Kidney epithelial cell (primary cell): ENCODE results near the gene ERAL1. TPM values are rescaled to one million over a fixed set of nuclear protein-coding genes. Genes with fewer than 3 reads are reported as not detected.

Source experiments
- DNase-seq: peaks from one replicate; pipeline ENCODE4 v3.0.0-alpha.2; 2010; ENCODE audit warnings: low read depth
- H3K27me3 ChIP-seq: 2 replicates; pipeline ENCODE4 v1.6.0; 2011; ENCODE audit warnings: low read length; ENCODE audit not compliant: control insufficient read depth, insufficient read depth
- H3K36me3 ChIP-seq: 2 replicates; pipeline ENCODE4 v1.5.1; 2011; ENCODE audit warnings: low read length; ENCODE audit not compliant: control insufficient read depth, insufficient read depth
- H3K4me3 ChIP-seq: 2 replicates; pipeline ENCODE4 v1.5.1; 2011; ENCODE audit warnings: low read depth, mild to moderate bottlenecking, control low read depth, low read length
- total RNA-seq: library from RNA; depleted of rRNA; stranded (reverse); fragments of >200 nt; gene quantifications from 2 replicates; pipeline ENCODE4 v1.2.3, GENCODE V29; 2015
- TF ChIP-seq, protein P1 (sequence below): IDR thresholded peaks from 2 replicates; pipeline ENCODE4 v1.5.1; 2011; ENCODE audit warnings: mild to moderate bottlenecking, moderate library complexity, low read length, control low read depth, inconsistent platforms; ENCODE audit not compliant: insufficient read depth, poor library complexity, severe bottlenecking

ERAL1 gene
- 54.9 and 74.1 TPM in 2 replicates for total RNA-seq

DNA sequence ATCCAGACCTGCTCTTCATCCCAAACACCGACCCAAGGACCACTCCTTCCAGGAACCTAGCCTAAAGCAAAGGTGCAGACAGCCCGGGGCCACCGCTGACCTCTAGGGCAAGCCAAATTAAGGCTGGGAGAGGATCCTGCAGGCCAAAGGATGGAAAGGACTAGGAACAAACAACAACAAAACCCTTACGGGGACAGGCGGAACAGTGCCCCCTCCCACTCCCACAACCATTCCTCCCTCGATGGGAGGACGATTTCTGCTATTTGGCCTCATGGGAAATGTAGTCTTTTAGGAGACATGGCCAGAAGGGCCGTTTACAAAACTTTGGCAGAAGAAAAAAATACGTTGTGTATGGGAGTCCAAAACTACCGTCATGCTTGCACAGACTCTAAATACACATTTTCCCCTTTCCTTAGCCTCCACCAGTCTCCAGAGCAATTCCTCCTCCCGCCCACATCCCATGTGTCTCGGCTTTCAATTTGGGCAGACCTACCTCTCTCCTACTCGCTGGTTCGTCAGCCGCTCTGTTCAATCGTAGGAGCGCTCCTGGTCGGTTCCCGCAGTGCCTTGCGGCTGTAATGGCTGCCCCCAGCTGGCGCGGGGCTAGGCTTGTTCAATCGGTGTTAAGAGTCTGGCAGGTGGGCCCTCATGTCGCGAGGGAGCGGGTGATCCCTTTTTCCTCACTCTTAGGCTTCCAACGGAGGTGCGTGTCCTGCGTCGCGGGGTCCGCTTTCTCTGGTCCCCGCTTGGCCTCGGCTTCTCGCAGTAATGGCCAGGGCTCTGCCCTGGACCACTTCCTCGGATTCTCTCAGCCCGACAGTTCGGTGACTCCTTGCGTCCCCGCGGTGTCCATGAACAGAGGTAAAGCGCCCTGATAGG lies at the start of gene ERAL1:
TSS of gene ERAL1 (plus strand) at position 560 of the 879 bp plus-strand sequence. CDS start at position 579, 19 bp downstream.
- peak; percentile 63 for DNase-seq
- H3K27me3 ChIP-seq, result no peaks in the 10 kb centered on the region
- TF ChIP-seq, protein P1, sequence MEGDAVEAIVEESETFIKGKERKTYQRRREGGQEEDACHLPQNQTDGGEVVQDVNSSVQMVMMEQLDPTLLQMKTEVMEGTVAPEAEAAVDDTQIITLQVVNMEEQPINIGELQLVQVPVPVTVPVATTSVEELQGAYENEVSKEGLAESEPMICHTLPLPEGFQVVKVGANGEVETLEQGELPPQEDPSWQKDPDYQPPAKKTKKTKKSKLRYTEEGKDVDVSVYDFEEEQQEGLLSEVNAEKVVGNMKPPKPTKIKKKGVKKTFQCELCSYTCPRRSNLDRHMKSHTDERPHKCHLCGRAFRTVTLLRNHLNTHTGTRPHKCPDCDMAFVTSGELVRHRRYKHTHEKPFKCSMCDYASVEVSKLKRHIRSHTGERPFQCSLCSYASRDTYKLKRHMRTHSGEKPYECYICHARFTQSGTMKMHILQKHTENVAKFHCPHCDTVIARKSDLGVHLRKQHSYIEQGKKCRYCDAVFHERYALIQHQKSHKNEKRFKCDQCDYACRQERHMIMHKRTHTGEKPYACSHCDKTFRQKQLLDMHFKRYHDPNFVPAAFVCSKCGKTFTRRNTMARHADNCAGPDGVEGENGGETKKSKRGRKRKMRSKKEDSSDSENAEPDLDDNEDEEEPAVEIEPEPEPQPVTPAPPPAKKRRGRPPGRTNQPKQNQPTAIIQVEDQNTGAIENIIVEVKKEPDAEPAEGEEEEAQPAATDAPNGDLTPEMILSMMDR, result no peak
- H3K4me3 ChIP-seq, result peak within 1 kb of the TSS; percentile 96
- H3K36me3 ChIP-seq, result no peaks in the 10 kb centered on the region

DNA sequence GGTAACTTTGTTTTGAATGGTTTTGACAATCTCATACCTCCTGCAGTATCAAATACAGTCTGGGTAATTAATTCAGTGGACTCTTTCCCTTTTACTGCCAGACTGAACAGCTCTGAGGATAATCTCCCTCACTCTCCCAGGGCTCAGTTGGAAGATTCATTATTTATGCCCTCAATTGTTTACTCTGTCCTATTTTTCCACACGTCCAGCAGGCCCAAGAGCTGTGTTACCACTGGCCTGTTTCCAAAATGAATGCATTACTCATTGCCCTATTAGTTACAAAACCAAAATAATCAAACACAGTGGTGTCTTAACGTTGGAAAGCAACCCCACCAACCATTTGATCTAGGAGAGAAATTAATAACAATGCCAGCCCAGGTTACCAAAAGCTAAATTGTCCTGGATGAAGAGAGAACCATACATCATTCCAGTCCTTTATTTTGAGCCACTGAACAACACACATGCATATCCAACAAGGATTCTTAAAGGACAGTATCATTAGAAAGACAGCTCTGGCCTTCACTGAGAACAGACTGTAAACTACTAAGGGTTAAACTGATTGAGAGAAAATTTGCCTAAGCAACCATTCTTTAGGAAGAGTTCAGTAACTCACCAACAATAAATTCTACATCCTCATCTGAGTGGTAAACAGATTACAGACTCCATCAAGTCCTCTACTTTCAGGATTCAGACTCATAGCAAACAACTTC lies 46.7 kb upstream of the ERAL1 start:
- no peaks in the 10 kb centered on the region for H3K27me3 ChIP-seq
- no peaks in the 10 kb centered on the region for H3K36me3 ChIP-seq
- TF ChIP-seq, protein P1, result no peak
- no peak overlapping the region for H3K4me3 ChIP-seq
- no peak for DNase-seq

DNA sequence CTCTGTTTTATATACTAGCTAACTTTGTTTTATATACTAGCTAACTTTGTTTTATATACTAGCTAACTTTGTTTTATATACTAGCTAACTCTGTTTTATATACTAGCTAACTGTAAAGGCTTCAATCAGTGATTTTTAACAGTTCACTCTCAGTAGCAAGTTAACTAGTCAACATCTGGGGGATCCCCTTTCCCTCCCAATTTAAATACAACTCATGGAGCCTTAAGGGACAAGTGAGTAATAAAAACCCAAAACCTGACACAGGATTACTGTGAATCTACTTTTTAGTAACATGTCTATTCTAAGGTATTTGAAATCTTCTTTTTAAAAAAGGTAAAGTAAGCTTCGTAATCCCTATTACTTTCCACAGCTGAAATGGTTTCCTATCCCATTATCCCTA lies 44.4 kb upstream of the ERAL1 start:
- H3K4me3 ChIP-seq, result no peak overlapping the region
- H3K36me3 ChIP-seq, result no peaks in the 10 kb centered on the region
- DNase-seq, result no peak
- TF ChIP-seq, protein P1, result no peak
- no peaks in the 10 kb centered on the region for H3K27me3 ChIP-seq

DNA sequence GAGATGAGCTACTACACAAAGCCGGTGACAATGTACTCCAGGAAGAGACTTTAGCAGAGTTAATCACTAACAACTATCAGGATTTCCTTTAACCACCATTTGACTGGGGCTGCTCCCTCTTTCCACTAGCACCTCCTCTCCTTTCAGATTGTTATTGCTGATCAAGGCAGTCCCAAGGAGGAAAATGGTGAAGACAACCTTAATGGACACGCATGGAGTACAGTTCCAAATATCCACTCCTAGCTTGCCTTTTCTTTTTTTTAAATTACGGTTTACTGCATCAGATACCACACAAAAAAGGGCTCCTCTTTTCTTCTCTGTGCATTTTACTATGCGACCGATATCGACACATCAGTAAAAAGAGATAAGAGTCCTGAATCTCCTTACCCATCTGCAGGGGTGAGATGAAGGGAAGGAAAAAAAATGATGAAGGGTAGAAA lies 43.1 kb upstream of the ERAL1 start:
- H3K4me3 ChIP-seq, result peak overlapping the region; percentile 55
- H3K36me3 ChIP-seq, result no peaks in the 10 kb centered on the region
- DNase-seq, result no peak
- H3K27me3 ChIP-seq, result no peaks in the 10 kb centered on the region
- TF ChIP-seq, protein P1, result peak; percentile 21

DNA sequence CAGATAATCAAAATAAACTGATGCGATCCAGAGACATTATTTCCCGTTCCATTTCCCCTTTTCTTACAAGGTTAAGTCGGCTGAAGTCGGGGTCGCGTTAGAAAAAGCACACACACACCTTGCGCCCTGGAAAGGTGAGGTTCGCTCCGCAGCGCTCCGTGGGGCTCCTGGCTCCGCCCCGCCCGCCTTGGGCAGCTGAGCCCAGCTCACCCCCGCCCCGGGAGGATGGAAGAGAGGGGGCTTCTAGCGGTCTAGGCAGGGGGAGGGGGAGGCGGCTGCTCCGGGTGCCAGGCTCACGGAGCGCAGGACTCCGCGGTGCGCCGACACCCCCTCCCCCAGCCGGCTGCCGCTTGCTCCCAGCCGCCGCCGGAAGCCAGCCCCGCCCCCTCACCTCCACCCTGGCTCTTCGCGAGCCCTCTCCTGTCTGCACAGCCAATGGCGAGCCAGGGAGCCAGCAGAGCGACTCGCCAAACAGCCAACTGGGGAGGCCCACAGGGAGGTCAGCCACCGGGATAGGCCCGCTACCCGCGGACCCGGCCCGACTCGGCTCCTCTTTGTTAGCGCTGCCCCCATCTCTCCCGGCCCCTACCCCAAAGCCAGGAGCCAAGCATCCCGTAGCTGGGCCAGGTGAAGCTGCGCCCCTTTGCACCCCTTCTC lies 42.6 kb upstream of the ERAL1 start:
- TF ChIP-seq, protein P1, result no peak
- Histone ChIP-seq H3K27me3 (no peaks in the 10 kb centered on the region), H3K36me3 (no peaks in the 10 kb centered on the region), H3K4me3 (peak overlapping the region; percentile 55)
- DNase-seq, result peak; percentile 81
